GM11168 (cell line): ENCODE results near the gene AFTPH.

Experiments used
- in situ Hi-C: fragments of 300-500 bp; cut with MboI; formaldehyde crosslinking; loops from one replicate; pipeline ENCODE4 v1.12.0; 2022; ENCODE audit warnings: low sequenced_read_pairs; ENCODE audit not compliant: unreplicated experiment

Gene AFTPH

DNA sequence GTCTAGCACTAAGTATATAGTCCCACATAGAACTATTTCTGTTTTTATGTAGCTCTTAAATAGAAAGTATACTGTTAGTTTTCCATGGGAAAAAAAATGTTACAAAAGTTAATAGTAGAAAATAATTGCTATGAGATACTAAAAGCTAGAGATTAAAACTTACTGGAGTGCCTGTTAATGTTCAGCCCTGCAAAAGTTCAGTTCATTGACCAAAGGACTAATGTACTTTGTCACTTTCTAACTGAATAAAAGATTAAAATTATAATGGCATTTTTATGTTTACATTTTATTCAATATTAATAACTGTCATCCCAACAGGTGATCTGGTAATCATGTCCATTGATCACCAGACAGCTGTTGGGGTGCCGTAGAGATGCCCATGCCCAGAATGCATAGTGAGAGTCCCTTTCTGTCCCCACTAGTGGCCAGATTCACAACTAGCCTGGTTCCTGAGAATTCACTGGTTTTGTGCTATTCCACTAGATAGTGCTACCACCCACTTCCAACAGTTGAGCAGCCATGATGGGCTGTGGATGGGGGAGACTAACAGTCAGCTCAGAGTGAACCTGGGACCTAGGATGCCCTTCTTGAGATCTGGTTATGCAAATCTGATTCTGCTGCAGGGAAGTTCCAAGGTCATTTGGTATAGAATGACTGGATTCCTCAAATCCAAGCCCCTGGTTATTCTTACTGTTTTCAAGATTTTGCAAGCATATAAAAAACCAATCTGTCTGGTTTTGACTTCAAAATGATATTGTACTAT lies 57.8 kb downstream of the AFTPH start:
- in situ Hi-C loops: no loop called here

DNA sequence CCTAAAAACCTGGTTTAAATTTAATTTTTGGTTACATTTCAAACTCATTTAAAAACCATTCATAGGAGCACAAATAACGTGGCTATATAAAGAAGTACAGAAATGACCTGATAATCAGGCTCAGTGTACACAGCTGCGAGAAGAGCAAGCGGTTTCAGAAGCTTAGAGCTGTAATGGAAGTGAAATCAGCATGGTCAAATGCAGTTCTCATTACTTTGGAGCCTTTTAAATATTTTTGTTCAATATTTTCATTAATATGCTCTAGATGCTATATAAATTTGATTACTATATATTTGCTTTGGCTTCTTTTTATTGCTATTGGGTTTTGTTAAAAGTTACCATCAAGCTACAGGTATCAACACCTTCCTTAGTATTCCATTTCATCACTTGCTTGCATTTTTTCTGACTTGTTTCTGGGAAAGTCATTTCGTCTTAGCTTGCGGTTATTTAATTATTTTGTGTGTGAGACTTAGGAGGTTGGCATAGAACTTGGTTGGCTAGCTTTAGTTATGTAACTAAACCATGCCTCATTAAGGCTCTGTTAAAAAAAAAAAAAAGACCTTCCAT lies 58.7 kb downstream of the AFTPH start:
- in situ Hi-C loops: no loop called here

DNA sequence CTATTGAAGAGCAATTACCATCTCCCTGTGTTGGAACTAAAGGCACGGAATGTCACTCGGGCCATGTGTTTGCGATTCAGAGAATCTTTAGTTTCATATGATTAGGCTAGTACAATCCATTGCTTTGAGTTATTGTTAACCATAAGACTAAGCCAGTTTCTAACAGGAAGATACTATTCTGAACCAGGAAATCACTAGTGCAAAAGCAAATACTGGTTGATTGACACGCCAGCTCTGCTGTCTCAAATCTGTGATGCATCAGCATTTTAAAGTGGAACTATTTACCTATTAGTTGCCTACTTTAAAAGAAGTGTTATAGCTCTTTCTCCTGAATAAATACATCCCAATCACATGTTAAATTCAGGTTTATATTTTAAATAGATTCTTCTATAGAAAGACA lies 61.9 kb downstream of the AFTPH start:
- in situ Hi-C loops: no loop called here

DNA sequence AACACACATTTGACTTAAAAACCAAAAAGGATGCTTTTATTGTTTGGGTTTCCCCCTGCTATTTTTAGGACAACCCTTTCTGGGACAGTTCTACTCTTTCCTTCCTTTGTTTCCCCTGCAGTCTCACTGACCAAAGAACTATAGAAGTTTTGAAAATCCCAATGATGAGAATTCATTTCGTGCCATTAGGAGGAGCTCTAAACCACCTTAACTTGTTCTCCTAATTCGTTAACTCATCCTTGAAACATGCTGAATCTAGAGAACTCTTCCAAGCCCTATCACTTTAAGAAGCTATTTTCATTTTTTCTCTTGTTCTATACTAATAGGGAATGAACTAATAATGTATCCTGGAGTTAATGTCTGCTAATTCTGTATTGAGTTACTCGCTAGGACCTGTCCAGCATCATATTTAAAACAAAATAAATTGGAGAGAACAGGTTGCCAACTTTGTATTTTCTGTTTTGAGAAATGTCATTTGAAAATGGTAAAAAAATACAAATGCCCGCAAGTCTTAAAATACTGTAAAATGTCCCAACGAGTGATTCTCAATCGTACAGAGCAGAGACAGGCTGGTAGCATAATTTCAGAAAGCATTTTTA lies 62.9 kb downstream of the AFTPH start:
- in situ Hi-C loops: no loop called here

DNA sequence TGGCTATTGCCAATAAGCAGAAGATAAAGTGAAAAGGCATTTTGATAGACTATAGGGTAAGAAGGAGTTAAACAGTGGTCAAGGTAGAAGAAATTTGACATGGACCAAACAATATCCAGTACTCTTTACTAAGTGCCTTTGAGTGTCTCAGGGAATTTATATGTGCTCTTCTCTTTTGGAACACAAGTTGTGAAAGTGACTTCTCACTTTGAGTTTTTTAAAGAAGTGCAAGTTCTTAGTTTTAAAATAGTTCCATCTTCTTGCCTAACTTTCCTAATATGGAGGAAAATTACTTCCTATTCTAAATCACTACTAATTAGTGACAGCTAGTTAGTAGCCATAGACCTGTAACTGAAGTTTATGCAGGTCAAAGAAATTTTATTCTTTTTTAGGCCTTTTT lies 63.4 kb downstream of the AFTPH start:
- in situ Hi-C loops: no loop called here

DNA sequence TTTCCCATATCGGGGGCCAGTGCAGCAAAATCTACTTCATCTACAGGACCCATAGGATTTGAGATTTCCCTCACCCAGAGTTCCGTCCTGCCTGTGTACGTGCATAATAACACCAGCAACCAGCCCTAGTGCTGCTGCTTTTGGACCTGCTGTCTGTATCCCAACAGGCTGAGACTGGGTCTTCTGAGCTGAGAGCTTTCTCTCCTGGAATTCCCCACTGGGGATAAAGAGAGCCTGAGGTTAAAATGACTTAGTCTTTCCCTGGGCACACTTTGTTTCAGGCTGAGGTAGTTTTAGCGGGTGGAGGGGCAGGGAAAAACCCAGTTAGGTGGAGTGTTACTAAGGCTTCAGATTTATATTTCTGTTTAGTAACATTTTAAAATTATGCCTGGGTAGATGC lies 67.1 kb downstream of the AFTPH start:
- in situ Hi-C loops: no loop called here

DNA sequence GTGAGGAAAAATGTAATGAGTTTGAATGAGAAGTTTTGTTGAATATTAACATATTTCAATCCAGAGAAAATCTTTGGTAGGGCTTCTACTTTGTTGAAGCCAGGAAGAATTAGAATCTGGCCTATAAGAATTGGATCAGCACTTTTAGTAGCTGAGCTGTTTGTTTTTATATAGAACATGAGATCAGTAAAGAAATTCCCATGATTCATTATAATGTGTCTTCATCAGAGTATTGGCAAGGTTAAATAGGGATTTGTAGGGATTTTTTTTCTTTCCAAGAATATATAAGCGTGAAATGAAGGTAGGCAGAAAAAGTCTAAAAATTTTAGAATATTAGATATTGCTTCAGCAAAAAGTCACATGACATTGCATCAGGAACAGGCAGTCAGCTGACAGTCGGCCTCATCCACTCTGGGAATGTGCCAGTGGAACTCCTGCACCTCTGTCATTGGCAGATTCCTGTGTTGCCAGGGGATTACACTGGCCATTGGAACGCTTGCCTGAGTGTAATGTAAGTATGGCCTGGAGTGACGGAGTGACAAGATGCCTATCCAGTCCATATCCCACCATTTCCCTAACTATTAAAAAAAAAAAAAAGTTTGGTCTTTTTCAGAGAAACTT lies 69.0 kb downstream of the AFTPH start:
- in situ Hi-C loops: no loop called here

DNA sequence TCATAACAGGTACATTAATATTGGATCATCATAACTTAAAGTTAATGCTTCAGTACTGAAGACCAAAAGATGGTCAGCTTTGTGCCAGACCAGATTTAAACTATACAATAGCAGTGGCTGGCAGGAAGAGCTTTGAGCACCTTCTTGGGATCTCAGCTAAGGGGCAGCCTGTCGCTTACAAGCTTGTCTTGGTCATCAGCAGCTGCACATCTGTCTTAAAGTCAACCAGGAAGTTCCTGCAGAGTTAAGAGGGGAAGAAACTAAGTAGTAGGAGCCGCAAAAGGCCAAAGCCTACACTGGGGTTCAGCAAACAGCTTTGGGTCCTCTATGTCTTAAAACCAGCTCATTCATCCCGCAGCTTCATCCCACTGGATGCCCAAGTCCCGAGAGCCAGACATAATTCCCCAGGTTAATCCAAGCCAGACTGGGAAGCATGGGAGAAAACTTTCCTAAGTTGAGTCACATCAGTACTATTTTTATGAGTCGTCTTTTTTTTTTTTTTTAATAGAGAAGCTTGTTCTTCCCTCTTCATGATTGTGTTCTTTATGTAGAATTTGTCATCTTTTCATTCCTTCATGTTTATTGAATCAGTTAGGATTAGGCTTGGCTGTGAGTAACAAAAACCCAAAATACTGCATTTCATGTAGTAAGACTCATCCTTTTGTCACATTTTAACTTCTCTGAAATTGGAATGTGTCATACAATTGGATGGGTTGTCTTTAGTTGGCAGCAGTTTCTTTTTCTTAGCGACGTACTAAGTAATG lies 70.3 kb downstream of the AFTPH start:
- in situ Hi-C loops: no loop called here

DNA sequence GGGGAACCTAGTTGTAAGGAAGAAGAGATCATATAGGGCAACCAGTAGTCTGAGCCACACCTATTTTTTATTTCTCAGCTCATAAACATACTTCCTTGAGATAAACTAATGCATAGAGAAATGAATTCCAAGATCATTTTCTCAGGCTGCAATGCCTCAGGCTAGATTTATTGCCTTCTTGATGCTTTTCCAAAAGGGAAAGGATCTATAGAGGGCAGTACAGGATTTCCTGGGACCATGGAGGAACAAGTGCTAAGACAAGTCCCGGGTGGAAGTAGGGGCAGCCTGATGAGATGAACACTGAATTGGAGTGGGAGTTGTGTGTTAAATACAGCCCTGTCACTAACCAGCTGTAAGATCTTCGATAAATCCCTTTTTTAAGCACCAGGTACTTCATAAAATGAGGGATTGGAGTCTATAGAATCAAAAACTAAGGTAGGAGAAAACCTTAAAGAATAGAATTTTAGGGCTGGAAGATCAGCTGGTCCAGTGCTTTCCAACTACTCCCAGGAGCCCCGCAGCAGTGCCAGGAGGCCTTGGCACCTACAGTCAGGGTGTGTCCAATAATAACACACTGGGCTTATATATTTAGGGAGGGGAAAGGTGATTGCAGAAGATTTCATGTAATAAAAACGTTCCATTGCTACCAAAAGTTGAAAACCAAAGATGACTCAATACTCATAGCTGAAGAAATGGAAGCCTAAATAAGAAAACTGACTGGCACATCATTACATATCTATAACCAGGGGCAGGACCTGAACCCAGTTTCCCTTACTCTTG lies 71.5 kb downstream of the AFTPH start:
- in situ Hi-C loops: loop anchor here (5.0 kb wide), 1 partner anchor 267 kb away; no protein-coding TSS in a partner anchor

DNA sequence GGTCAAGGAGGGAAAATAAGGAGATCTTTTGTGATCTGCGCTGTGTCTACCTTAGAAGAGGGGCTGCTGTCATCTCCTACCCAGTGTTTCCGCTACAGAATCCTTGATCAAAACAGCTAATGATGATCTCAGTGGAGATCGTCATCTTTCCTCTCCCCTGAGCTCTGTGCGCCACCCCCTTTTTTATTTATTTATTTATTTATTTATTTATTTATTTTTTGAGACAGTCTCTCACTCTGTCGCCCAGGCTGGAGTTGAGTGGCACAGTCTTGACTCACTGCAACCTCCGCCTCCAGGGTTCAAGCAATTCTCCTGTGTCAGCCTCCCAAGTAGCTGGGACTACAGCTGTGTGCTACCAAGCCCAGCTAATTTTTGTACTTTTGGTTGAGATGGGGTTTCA lies 74.1 kb downstream of the AFTPH start:
- in situ Hi-C loops: loop anchor here (5.0 kb wide), 1 partner anchor 264 kb away; no protein-coding TSS in a partner anchor

DNA sequence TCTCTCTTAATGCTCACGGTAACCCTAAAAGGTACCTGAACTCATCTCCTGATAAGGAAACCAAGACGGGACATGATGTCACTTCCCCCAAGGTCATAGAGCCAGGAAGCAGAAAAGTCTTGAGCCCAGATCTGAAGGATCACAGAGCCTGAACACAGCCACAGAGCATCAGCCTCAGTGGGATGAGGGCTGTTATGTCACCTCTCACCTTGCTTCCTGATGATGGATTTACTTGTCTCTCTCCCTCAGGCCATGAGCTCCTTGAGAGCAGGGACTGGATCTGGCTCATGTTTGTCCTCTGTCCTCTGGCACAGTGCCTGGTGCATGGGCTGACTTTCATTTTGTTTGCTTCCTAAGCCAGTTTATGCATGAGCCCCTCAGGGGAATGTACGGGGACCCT lies 75.3 kb downstream of the AFTPH start:
- in situ Hi-C loops: loop anchor here (5.0 kb wide), 1 partner anchor 263 kb away; no protein-coding TSS in a partner anchor

DNA sequence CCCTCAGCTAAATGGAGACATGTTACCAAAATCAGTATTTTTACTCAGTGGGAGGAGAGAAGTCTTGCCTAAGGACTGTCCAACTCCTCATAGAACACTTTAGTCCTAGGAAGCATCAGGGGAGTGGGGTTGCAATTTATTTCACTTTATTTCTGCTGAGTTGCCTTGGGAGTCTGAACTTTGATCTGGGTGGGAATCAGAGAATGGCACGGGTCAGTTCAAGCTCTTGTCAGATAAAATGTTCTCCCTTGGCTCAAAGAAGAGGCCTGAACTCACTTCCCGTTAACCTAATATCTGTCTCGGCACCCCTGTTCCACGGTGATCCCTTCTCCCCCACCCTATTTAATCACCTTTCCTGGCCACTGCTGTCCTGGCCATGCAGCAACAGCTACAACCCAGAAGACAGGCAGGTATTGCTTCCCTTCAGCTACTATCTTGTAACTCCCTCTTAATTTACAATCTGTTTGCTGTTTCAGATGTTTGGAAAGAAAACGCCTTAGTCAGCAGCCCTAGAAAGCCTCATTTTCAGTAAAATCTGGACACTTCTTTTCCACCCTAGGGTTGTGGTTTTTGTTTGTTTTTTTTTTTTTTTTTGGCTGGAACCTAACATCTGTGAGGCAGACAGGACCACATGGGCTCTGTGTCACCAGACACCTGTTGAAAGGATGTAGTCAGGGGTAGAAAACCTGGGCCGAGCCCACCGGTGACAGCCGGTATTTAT lies 77.1 kb downstream of the AFTPH start:
- in situ Hi-C loops: no loop called here

DNA sequence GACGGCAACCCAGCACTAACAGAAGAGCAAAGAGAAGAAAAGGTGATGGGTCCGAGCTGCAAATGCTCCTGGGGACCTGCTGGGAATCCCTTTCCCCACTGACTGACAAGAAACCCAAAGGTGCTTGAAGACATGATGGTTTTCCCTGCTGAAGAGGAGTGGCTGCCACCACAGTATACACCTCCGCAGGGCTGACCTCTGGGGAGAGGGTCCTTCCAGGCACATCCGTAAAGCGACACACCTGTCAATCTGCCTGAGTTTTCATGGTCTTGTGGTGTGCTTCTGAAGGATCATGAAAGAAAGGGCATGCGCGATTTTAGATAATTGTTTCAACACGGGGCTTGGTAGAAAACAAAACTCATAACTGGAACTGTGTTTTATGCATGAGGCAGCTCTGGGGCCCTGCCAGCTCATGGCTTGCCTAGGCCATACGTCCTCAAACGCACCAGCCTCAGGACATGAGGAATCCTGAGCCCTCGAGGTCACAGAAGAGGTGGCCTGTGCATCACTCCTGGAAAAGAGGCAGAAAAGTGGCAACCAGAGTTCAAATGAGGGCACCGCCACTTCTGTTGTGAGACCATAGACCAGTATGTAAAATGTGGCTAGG lies 77.8 kb downstream of the AFTPH start:
- in situ Hi-C loops: no loop called here

DNA sequence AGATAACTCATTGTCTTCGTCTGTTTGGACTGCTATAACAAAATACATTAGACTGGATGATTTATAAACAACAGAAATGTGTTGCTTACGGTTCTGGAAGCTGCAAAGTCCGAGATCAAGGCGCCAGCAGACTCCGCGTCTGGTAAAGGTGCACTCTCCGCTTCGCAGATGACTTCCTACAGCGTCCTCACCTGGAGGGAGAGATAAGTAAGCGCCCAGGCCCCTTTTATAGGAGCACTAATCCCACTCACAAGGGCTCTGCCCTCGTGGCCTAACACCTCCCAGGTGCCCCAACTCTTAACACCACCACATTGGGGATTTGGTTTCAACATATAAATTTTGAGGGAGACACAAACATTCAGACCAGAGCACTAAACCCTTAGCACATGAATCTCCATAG lies 78.3 kb downstream of the AFTPH start:
- in situ Hi-C loops: no loop called here

DNA sequence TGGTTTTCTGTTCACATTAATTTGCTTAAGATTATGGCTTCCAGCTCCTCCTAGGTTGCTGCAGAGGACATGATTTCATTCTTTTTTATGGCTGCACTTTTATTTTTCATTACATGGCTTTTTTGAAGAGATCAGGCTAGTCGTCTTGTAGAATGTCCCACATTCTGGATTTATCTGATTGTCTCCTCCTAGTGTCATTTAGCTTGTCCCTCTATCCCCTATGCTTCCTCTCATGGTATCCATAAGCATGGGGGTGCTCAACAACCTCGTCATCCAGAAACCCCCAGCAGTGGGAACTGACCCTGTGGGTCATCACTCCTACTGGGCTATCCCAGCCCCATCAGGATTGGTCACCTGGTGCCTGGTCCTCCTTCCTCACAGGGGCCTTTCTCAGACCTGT lies 80.0 kb downstream of the AFTPH start:
- in situ Hi-C loops: no loop called here

DNA sequence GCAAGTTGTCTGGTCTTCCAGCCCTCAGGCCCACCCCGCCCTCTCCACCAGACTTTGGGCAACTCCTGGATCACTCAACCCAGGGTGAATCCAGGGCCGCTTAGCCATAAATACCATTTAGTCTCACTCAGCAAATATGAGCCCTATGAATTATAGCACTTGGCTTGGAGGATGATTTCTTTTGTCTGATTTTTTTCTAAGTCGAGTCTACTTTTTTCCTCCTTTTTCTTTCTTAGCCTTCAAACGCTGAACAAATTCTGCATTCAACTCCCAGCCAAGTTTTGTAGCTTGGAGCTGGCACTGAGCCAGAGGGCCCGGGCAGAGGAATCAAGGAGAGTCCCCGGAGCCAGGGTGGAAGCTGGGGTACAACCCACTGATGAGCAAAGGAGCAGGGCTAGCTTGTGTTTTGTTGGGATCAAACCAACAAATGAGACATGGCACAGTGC lies 80.9 kb downstream of the AFTPH start:
- in situ Hi-C loops: no loop called here

DNA sequence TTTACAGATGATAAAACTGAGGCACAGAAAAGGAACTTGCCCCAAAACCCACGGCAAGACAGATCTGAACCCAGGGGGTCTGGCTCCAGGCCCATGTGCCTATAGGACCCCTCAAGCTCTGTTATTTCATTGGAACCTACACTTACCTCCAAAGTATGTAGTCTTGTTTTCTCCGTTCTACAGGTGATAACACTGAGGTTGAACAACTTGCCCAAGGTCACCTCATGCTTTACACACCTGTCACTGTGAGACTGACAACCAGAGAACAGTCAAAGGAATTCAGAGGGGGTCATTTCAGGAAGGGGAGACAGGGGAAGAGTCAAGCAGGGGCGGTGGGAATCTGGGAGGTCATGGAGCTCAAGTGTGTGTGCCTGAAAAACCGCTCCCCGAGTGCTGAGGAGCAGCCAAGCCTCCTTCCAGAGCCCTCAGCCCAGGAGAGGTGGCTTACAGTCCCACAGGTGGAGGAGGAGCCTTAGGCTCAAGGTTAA lies 81.9 kb downstream of the AFTPH start:
- in situ Hi-C loops: no loop called here
